SK-N-SH (cell line): ENCODE measurements around the gene SRGAP1. TPM values are rescaled to one million over a fixed set of nuclear protein-coding genes. Genes with fewer than 3 reads are reported as not detected.

Source experiments
- CTCF ChIA-PET: fragments of 300-600, 350-600 bp; formaldehyde crosslinking; extraction: SDS; loops from one replicate; lab custom pipeline; 2021; lab: Yijun Ruan, JAX
- POLR2A ChIA-PET: fragments of 350-600 bp; sonication (Branson Sonifier 250); formaldehyde crosslinking; extraction: SDS; loops from one replicate; lab custom pipeline; 2020; ENCODE audit warnings: antibody characterized with exemption, inconsistent platforms; lab: Yijun Ruan, JAX
- DNase-seq: peaks from one replicate; pipeline ENCODE4 v3.0.0; 2012
- H2AFZ ChIP-seq: fragments of 200-600 bp; sonication (generic); 2 replicates; pipeline ENCODE4 v1.8.1; 2016; ENCODE audit warnings: antibody characterized with exemption, mild to moderate bottlenecking, low read depth
- H3F3A ChIP-seq: fragments of 200-600 bp; sonication (generic); replicated peaks from 2 replicates; pipeline ENCODE3; 2016; ENCODE audit warnings: antibody characterized with exemption, mild to moderate bottlenecking; ENCODE audit not compliant: insufficient read depth
- H3K27ac ChIP-seq, 2 experiments: fragments of 200-500 bp in 1 of 2; fragments of 200-600 bp in 1 of 2; sonication (Bioruptor generic) in 1 of 2; sonication (generic), shearing (Covaris generic) in 1 of 2; 2 replicates each; pipeline versions ENCODE4 v1.5.1 to v1.6.1; 2014 to 2016; ENCODE audit warnings: low read depth in 2 of 2, inconsistent platforms in 1 of 2, low read length in 1 of 2, mild to moderate bottlenecking in 1 of 2, mixed read lengths in 1 of 2
- H3K27me3 ChIP-seq: fragments of 200-600 bp; sonication (generic), shearing (Covaris generic); 2 replicates; pipeline ENCODE4 v1.6.1; 2016; ENCODE audit warnings: mixed run types; ENCODE audit not compliant: insufficient read depth
- H3K36me3 ChIP-seq, 2 experiments: fragments of 200-500 bp in 1 of 2; fragments of 200-600 bp in 1 of 2; sonication (Bioruptor generic) in 1 of 2; sonication (generic) in 1 of 2; replicated peaks in 1 of 2; 2 replicates each; pipeline versions ENCODE3 to v1.5.1; 2014 to 2016; ENCODE audit warnings: low read length in 1 of 2, mild to moderate bottlenecking in 1 of 2; ENCODE audit not compliant: insufficient read depth in 2 of 2, control insufficient read depth in 1 of 2
- H3K4me1 ChIP-seq, 2 experiments: fragments of 200-500 bp in 1 of 2; fragments of 200-600 bp in 1 of 2; sonication (Bioruptor generic) in 1 of 2; sonication (generic), shearing (Covaris generic) in 1 of 2; 2 replicates each; pipeline versions ENCODE4 v1.5.1 to v1.6.1; 2014 to 2016; ENCODE audit warnings: low read depth in 1 of 2, low read length in 1 of 2, mixed run types in 1 of 2; ENCODE audit not compliant: insufficient read depth in 2 of 2, control insufficient read depth in 1 of 2
- H3K4me2 ChIP-seq: fragments of 200-600 bp; sonication (generic), shearing (Covaris generic); 2 replicates; pipeline ENCODE4 v1.6.1; 2017; ENCODE audit warnings: mixed run types
- H3K4me3 ChIP-seq, 2 experiments: fragments of 200-500 bp in 1 of 2; fragments of 200-600 bp in 1 of 2; sonication (Bioruptor generic) in 1 of 2; sonication (generic), shearing (Covaris generic) in 1 of 2; 2 replicates each; pipeline versions ENCODE4 v1.5.1 to v1.8.1; 2014 to 2016; ENCODE audit warnings: low read depth in 2 of 2, inconsistent platforms in 1 of 2, low read length in 1 of 2, mild to moderate bottlenecking in 1 of 2, mixed read lengths in 1 of 2, moderate library complexity in 1 of 2
- H3K79me2 ChIP-seq: fragments of 200-600 bp; sonication (generic); 2 replicates; pipeline ENCODE4 v1.8.1; 2017; ENCODE audit warnings: mild to moderate bottlenecking; ENCODE audit not compliant: insufficient read depth
- H3K9ac ChIP-seq: fragments of 200-600 bp; sonication (generic); 2 replicates; pipeline ENCODE4 v1.6.1; 2017; ENCODE audit warnings: mixed run types
- H3K9me2 ChIP-seq: fragments of 200-600 bp; sonication (generic); 2 replicates; pipeline ENCODE4 v1.6.1; 2017; ENCODE audit warnings: mixed run types
- H3K9me3 ChIP-seq: fragments of 200-600 bp; sonication (generic); 2 replicates; pipeline ENCODE4 v1.6.1; 2017; ENCODE audit warnings: mixed run types, mild to moderate bottlenecking, moderate library complexity
- H4K20me1 ChIP-seq: fragments of 200-600 bp; sonication (generic); 2 replicates; pipeline ENCODE4 v1.6.1; 2017; ENCODE audit warnings: mild to moderate bottlenecking, mixed run types; ENCODE audit not compliant: insufficient read depth
- ELF1 ChIP-seq: IDR thresholded peaks from 2 replicates; pipeline ENCODE4 v1.4.0; 2012
- EP300 ChIP-seq, 2 experiments: IDR thresholded peaks; 2 replicates each; pipeline versions ENCODE4 v1.4.0 to v1.6.1; 2012; ENCODE audit warnings: borderline replicate concordance in 1 of 2, low read depth in 1 of 2, low read length in 1 of 2
- EZH2phosphoT487 ChIP-seq: fragments of 200-600 bp; sonication (generic); IDR thresholded peaks from 2 replicates; pipeline ENCODE4 v1.6.1; 2017; ENCODE audit warnings: low read depth, mixed run types, mild to moderate bottlenecking, antibody characterized with exemption, moderate library complexity, borderline replicate concordance
- GABPA ChIP-seq: IDR thresholded peaks from 2 replicates; pipeline ENCODE4 v1.4.0; 2012; ENCODE audit warnings: low read depth, mild to moderate bottlenecking
- GATA2 ChIP-seq: sonication (generic); formaldehyde crosslinking; IDR thresholded peaks from 2 replicates; pipeline ENCODE4 v1.5.0; 2020; ENCODE audit warnings: mild to moderate bottlenecking, missing genetic modification reagents
- MEF2A ChIP-seq: IDR thresholded peaks from 2 replicates; pipeline ENCODE4 v1.4.0; 2012; ENCODE audit warnings: low read depth, borderline replicate concordance
- POLR2AphosphoS5 ChIP-seq: IDR thresholded peaks from 2 replicates; pipeline ENCODE4 v1.6.1; 2012; ENCODE audit warnings: low read depth, low read length
- ZBTB33 ChIP-seq: IDR thresholded peaks from 2 replicates; pipeline ENCODE4 v1.4.0; 2012; ENCODE audit warnings: low read depth, borderline replicate concordance
- WGBS: methylation state at CpG from one replicate; pipeline ENCODE4 v1.1.6; 2017; ENCODE audit warnings: low lambda C conversion rate; 5-methylcytosine and 5-hydroxymethylcytosine counted together
- polyA plus RNA-seq, 3 experiments: library from polyadenylated mRNA; depleted of rRNA; stranded (reverse); fragments of >200 nt; gene quantifications; 2 replicates each; pipeline ENCODE4 v1.2.3, GENCODE V29; 2012
- TF ChIP-seq, protein P1 (sequence below): fragments of 200-600 bp; sonication (generic); IDR thresholded peaks from 2 replicates; pipeline ENCODE4 v1.6.1; 2017; ENCODE audit warnings: antibody characterized with exemption, mild to moderate bottlenecking, moderate library complexity
- TF ChIP-seq, protein P2 (sequence below): fragments of 150-350 bp; IDR thresholded peaks from 2 replicates; pipeline ENCODE4 v1.6.1; 2016; ENCODE audit warnings: mild to moderate bottlenecking, low read depth, low read length
- TF ChIP-seq, protein P3 (sequence below): IDR thresholded peaks from 2 replicates; pipeline ENCODE4 v1.4.0; 2012; ENCODE audit warnings: low read depth, borderline replicate concordance

The SRGAP1 gene
- polyA plus RNA-seq, 1 of the 3 experiments (the other 2 are of a cell fraction) = 2.6 TPM

DNA sequence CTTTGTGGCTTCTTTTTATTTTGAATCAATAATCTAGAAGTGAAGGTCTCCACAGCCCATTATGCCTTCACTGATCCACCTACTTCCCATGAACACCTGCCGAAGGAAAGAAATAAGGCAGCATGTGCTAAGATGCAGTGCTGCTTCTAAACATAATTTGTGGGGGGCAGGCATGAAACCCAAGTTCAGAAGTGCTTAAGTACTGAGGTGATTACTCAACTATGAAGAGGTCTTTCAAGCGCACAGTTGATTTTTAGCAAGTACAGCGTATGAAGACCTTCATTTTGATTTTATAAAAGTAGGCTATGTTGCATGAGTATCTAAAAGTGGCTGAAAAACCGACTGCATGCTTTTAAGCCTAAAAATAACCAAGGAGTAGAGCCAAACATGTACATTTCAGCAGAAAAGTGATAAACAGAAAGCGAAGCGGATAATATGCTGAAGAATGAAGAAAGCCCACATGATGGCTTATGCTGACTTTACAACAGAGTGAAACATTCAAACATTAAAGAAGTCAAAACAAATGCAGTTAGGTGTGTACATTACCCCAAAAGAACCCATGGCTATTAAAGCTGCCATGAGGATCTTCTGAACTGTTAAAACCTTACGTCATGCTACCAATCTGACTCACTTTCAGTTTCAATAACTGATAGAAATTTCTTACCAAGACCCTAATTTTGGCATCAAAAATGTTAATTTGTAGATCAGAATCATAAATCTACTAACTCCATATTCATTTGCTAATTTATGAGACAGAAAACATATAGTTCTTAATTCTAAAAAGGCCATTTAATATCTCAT lies 348.3 kb downstream of the SRGAP1 start:
- Histone ChIP-seq H3K27ac (no peak overlapping the region), H3K9me2 (no peaks in the 10 kb centered on the region), H3K9me3 (no peaks in the 10 kb centered on the region), H3K4me1 (peaks cover 0 to 10% of the 10 kb centered on the region in 2 experiments; a peak in 3 of 4 replicates), H3K9ac (no peak overlapping the region), H2AFZ (no peak overlapping the region), H3F3A (peaks cover 6% of the 10 kb centered on the region)
- TF ChIP-seq POLR2AphosphoS5 (no peak), MEF2A (no peak), EP300 (IDR thresholded peaks at IDR 0.05; ENCODE audit: borderline replicate concordance in 1 of 2, low read depth in 1 of 2, low read length in 1 of 2) (no peak), ZBTB33 (no peak), GATA2 (CRISPR knock-in tag) (no peak), GABPA (no peak), ELF1 (no peak), EZH2phosphoT487 (no peak)
- TF ChIP-seq, protein P1, sequence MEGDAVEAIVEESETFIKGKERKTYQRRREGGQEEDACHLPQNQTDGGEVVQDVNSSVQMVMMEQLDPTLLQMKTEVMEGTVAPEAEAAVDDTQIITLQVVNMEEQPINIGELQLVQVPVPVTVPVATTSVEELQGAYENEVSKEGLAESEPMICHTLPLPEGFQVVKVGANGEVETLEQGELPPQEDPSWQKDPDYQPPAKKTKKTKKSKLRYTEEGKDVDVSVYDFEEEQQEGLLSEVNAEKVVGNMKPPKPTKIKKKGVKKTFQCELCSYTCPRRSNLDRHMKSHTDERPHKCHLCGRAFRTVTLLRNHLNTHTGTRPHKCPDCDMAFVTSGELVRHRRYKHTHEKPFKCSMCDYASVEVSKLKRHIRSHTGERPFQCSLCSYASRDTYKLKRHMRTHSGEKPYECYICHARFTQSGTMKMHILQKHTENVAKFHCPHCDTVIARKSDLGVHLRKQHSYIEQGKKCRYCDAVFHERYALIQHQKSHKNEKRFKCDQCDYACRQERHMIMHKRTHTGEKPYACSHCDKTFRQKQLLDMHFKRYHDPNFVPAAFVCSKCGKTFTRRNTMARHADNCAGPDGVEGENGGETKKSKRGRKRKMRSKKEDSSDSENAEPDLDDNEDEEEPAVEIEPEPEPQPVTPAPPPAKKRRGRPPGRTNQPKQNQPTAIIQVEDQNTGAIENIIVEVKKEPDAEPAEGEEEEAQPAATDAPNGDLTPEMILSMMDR = no peak
- TF ChIP-seq, protein P2, sequence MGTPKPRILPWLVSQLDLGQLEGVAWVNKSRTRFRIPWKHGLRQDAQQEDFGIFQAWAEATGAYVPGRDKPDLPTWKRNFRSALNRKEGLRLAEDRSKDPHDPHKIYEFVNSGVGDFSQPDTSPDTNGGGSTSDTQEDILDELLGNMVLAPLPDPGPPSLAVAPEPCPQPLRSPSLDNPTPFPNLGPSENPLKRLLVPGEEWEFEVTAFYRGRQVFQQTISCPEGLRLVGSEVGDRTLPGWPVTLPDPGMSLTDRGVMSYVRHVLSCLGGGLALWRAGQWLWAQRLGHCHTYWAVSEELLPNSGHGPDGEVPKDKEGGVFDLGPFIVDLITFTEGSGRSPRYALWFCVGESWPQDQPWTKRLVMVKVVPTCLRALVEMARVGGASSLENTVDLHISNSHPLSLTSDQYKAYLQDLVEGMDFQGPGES = no peak
- TF ChIP-seq, protein P3, sequence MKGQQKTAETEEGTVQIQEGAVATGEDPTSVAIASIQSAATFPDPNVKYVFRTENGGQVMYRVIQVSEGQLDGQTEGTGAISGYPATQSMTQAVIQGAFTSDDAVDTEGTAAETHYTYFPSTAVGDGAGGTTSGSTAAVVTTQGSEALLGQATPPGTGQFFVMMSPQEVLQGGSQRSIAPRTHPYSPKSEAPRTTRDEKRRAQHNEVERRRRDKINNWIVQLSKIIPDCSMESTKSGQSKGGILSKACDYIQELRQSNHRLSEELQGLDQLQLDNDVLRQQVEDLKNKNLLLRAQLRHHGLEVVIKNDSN = no peak
- TF ChIP-seq, all 33 proteins: peak for 0
- H3K36me3 ChIP-seq = peaks cover 10 to 19% of the 10 kb centered on the region in 2 experiments
- H3K27me3 ChIP-seq = no peaks in the 10 kb centered on the region
- POLR2A ChIA-PET = interaction anchor here (0.6 kb wide), 1 partner anchor 28 kb away, joined by 3 read pairs; no protein-coding TSS in a partner anchor
- WGBS = 91% methylated on average over 7 of the region's 7 CpGs
- DNase-seq = no peak
- H3K4me3 ChIP-seq = no peak overlapping the region
- CTCF ChIA-PET = no interaction called here
- no peaks in the 10 kb centered on the region for H4K20me1 ChIP-seq
- H3K79me2 ChIP-seq = no peaks in the 10 kb centered on the region
- no peak overlapping the region for H3K4me2 ChIP-seq
